GM19467 (cell line): Measurements from ENCODE around the gene CD48.

Source experiments
- ATAC-seq: cut with Tn5 transposase; IDR thresholded peaks from one replicate; pipeline ENCODE4 v1.9.1; 2021; ENCODE audit warnings: mild to moderate bottlenecking, moderate library complexity; ENCODE audit not compliant: unreplicated experiment

The CD48 gene

GRCh38 chr1:160711602-160712311 lies at the start of gene CD48:
CD48 (minus strand) TSS chr1:160711822; CDS start chr1:160711763, 59 bp downstream.
- ATAC-seq, result peak; percentile 29

- ATAC-seq, result no peak
Observed at GRCh38 chr1:160761046-160761445, 49.4 kb upstream of the CD48 start.

- ATAC-seq, result no peak
Observed at GRCh38 chr1:160759740-160760139, 48.1 kb upstream of the CD48 start.

- no peak for ATAC-seq
Observed at GRCh38 chr1:160758521-160758920, 46.9 kb upstream of the CD48 start.

GRCh38 chr1:160756849-160757201 lies 45.2 kb upstream of the CD48 start:
- ATAC-seq, result peak; percentile 18

GRCh38 chr1:160755911-160756848 lies 44.6 kb upstream of the CD48 start:
- peak; percentile 56 for ATAC-seq

GRCh38 chr1:160755461-160755860 lies 43.8 kb upstream of the CD48 start:
- no peak for ATAC-seq

- no peak for ATAC-seq
Observed at GRCh38 chr1:160753594-160753993, 42.0 kb upstream of the CD48 start.

- ATAC-seq, result no peak
Observed at GRCh38 chr1:160752924-160753323, 41.3 kb upstream of the CD48 start.

GRCh38 chr1:160752406-160752805 lies 40.8 kb upstream of the CD48 start:
- ATAC-seq, result no peak

GRCh38 chr1:160750608-160751007 lies 39.0 kb upstream of the CD48 start:
- ATAC-seq, result no peak

GRCh38 chr1:160748878-160749269 lies 37.3 kb upstream of the CD48 start:
- ATAC-seq, result no peak

- no peak for ATAC-seq
Observed at GRCh38 chr1:160748181-160748877, 36.7 kb upstream of the CD48 start.

- ATAC-seq, result no peak
Observed at GRCh38 chr1:160747717-160748116, 36.1 kb upstream of the CD48 start.

- no peak for ATAC-seq
Observed at GRCh38 chr1:160746836-160747500, 35.3 kb upstream of the CD48 start.

- ATAC-seq, result no peak
Observed at GRCh38 chr1:160745551-160745950, 33.9 kb upstream of the CD48 start.

GRCh38 chr1:160744852-160745520 lies 33.4 kb upstream of the CD48 start:
- no peak for ATAC-seq

GRCh38 chr1:160744199-160744851 lies 32.7 kb upstream of the CD48 start:
- no peak for ATAC-seq

- ATAC-seq, result no peak
Observed at GRCh38 chr1:160743266-160743665, 31.6 kb upstream of the CD48 start.
